ENCODE results near the gene NFATC4.

DNA sequence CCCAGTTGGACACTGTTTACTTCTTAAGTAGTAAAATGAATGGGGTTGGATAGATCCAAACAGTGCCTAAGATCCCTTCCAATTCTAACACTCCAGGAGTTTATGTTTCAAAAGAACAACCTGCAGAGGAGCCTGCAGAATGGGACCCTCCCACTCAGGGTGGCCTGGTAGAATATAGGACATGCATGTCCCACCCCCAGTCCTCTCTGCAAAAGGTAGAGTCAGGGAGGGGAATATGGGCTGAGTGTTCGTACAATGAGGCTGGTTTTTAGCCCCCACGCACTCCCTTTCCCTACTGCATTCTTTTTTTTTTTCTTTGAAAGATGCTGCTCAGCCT is 19.0 kb downstream of the NFATC4 start:
- TF ChIP-seq, protein P1, sequence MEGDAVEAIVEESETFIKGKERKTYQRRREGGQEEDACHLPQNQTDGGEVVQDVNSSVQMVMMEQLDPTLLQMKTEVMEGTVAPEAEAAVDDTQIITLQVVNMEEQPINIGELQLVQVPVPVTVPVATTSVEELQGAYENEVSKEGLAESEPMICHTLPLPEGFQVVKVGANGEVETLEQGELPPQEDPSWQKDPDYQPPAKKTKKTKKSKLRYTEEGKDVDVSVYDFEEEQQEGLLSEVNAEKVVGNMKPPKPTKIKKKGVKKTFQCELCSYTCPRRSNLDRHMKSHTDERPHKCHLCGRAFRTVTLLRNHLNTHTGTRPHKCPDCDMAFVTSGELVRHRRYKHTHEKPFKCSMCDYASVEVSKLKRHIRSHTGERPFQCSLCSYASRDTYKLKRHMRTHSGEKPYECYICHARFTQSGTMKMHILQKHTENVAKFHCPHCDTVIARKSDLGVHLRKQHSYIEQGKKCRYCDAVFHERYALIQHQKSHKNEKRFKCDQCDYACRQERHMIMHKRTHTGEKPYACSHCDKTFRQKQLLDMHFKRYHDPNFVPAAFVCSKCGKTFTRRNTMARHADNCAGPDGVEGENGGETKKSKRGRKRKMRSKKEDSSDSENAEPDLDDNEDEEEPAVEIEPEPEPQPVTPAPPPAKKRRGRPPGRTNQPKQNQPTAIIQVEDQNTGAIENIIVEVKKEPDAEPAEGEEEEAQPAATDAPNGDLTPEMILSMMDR (IDR thresholded peaks at IDR 0.05; ENCODE audit: poor library complexity, severe bottlenecking): no peak
- TF ChIP-seq POLR2AphosphoS5 (IDR thresholded peaks at IDR 0.05) (no peak), SMC3 (conservative IDR thresholded peaks at IDR 0.05; ENCODE audit: poor library complexity) (no peak), EZH2 (IDR thresholded peaks at IDR 0.05; ENCODE audit: borderline replicate concordance, insufficient read depth, low read length, poor library complexity, severe bottlenecking) (no peak), RAD21 (conservative IDR thresholded peaks at IDR 0.05) (no peak), TAF1 (IDR thresholded peaks at IDR 0.05; ENCODE audit: low read depth) (no peak), EP300 (conservative IDR thresholded peaks at IDR 0.05; ENCODE audit: poor library complexity, severe bottlenecking) (no peak), MXI1 (conservative IDR thresholded peaks at IDR 0.05; ENCODE audit: poor library complexity, severe bottlenecking) (no peak)
- TF ChIP-seq, protein P2, sequence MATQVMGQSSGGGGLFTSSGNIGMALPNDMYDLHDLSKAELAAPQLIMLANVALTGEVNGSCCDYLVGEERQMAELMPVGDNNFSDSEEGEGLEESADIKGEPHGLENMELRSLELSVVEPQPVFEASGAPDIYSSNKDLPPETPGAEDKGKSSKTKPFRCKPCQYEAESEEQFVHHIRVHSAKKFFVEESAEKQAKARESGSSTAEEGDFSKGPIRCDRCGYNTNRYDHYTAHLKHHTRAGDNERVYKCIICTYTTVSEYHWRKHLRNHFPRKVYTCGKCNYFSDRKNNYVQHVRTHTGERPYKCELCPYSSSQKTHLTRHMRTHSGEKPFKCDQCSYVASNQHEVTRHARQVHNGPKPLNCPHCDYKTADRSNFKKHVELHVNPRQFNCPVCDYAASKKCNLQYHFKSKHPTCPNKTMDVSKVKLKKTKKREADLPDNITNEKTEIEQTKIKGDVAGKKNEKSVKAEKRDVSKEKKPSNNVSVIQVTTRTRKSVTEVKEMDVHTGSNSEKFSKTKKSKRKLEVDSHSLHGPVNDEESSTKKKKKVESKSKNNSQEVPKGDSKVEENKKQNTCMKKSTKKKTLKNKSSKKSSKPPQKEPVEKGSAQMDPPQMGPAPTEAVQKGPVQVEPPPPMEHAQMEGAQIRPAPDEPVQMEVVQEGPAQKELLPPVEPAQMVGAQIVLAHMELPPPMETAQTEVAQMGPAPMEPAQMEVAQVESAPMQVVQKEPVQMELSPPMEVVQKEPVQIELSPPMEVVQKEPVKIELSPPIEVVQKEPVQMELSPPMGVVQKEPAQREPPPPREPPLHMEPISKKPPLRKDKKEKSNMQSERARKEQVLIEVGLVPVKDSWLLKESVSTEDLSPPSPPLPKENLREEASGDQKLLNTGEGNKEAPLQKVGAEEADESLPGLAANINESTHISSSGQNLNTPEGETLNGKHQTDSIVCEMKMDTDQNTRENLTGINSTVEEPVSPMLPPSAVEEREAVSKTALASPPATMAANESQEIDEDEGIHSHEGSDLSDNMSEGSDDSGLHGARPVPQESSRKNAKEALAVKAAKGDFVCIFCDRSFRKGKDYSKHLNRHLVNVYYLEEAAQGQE (IDR thresholded peaks at IDR 0.05; ENCODE audit: borderline replicate concordance): no peak

Measured in neural cell (in vitro differentiated cells).